Measurements from ENCODE around the gene HDAC1.
"Not testable (repeated sequence)": the region's sequence is repeated elsewhere in the genome, so short reads cannot be mapped to it uniquely, and the experiment has no call there.

Gene HDAC1

DNA sequence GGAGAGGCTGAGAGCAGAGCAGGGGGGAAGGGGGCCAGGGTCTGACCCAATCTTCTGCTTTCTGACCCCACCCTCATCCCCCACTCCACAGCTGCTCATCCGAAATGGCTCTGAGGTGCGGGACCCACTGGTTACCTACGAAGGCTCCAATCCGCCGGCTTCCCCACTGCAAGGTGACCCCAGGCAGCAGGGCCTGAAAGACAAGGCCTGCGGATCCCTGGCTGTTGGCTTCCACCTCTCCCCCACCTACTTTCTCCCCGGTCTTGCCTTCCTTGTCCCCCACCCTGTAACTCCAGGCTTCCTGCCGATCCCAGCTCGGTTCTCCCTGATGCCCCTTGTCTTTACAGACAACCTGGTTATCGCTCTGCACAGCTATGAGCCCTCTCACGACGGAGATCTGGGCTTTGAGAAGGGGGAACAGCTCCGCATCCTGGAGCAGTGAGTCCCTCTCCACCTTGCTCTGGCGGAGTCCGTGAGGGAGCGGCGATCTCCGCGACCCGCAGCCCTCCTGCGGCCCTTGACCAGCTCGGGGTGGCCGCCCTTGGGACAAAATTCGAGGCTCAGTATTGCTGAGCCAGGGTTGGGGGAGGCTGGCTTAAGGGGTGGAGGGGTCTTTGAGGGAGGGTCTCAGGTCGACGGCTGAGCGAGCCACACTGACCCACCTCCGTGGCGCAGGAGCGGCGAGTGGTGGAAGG, 17.1 kb upstream of the HDAC1 start:
- no peak for DNase-seq

DNA sequence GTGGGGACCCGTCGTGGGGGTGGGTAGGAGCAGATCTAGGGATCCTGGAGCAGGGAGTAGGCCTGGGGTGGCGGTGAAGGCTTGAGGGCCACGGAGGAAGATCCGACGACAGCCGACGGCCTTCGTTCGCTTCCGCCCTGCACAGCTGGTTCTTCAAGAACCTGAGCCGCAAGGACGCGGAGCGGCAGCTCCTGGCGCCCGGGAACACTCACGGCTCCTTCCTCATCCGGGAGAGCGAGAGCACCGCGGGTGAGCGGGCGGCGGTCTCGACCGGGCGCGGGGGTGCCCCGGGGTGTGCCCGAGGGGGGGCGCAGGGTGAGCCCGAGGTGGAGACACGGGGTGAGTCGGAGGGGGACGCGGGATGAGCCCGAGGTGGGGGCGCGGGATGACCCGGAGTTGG, 16.5 kb upstream of the HDAC1 start:
- no peak for DNase-seq

DNA sequence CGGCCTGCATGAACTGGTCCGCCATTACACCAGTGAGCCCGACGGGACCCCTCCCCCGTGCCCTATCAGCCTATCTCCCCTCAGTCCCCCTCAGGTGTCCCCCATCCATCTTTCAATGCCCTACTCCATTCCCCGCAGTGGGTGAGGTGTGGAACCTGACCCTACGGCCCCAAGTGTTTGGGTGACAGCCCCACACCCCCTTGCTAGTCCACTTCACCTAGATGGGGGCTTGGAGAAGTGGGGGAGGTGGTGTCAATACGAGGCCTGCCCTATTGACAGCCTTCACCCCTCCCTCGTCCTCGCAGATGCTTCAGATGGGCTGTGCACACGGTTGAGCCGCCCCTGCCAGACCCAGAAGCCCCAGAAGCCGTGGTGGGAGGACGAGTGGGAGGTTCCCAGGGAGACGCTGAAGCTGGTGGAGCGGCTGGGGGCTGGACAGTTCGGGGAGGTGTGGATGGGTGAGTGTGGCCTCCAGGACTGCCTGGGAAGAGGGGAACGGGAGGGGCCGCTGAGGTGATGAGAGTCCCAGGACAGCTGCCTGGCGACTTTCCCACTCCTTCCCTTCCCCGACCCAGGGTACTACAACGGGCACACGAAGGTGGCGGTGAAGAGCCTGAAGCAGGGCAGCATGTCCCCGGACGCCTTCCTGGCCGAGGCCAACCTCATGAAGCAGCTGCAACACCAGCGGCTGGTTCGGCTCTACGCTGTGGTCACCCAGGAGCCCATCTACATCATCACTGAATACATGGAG, 15.7 kb upstream of the HDAC1 start:
- DNase-seq = no peak

DNA sequence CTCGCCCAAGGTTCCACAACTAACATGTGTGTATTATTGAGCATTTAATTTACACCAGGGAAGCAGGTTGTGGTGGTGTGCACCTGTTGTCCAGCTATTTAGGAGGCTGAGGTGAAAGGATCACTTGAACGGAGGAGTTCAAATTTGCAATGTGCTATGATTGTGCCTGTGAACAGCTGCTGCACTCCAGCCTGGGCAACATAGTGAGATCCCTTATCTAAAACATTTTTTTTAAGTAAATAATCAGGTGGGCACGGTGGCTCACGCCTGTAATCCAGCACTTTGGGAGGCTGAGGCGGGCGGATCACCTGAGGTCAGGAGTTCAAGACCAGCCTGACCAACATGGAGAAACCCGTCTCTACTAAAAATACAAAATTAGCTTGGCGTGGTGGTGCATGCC, 7.1 kb upstream of the HDAC1 start:
- not testable (repeated sequence) for DNase-seq

DNA sequence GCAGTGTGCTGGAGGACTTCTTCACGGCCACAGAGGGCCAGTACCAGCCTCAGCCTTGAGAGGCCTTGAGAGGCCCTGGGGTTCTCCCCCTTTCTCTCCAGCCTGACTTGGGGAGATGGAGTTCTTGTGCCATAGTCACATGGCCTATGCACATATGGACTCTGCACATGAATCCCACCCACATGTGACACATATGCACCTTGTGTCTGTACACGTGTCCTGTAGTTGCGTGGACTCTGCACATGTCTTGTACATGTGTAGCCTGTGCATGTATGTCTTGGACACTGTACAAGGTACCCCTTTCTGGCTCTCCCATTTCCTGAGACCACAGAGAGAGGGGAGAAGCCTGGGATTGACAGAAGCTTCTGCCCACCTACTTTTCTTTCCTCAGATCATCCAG, 6.2 kb upstream of the HDAC1 start:
- DNase-seq = no peak

DNA sequence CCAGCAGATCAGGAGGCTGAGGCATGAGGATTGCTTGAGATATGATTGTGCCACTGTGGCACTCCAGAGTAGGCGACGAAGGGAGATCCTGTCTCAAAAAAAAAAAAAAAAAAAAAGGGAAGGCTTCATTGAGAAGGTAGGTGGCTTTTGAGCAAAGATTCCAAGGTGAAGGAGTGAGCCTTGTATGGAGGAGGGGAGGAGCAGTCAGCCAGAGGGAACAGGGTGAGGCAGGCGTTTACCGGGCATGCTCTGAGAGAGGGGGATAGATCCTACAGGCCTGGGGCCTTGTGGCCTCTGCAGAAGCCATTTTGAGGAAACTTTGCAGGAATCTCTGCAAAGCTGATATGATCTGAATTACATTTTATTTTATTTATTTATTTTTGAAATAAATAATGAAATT, 5.1 kb upstream of the HDAC1 start:
- no peak for DNase-seq

DNA sequence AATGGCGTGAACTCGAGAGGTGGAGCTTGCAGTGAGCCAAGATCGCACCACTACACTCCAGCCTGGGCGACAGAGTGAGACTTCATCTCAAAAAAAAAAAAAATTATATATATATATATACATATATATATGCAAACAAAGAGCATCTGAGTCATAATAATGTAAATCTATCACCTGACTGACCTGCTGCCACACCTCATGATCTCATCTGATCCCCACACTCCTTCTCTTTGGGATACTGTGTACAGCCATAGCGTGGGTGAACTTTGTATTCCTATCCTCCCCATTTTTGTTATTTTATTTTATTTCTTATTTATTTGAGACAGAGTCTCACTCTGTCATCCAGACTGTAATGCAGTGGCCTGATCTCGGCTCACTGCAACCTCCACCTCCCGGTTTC, 2.6 kb upstream of the HDAC1 start:
- no peak for DNase-seq

DNA sequence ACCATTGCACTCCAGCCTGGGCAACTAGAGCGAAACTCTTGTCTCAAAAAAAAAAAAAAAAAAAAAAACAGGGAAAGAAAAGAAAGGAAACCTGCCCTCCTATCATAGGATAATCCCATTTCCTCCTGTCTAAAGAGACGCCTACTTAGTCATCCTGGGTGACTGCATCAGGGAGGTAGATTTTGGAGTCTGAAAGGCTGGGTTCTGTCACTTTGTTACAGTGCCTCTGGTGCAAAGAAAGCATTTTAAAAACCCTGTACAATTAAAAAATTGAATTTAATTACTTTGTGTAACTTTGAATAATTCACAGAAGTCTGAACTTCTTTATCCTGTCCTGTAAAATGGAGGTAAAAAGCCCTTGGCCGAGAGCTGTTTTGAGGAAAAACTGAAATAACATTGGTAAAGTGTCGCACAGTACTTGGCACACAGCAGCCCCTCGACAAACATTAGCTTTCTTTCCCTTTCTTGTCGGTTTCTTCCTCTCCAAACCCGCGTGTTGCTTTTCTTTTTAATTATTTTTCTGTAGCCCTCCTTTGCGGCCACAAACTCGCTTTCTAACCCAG, 657 bp upstream of the HDAC1 start:
- DNase-seq = no peak

DNA sequence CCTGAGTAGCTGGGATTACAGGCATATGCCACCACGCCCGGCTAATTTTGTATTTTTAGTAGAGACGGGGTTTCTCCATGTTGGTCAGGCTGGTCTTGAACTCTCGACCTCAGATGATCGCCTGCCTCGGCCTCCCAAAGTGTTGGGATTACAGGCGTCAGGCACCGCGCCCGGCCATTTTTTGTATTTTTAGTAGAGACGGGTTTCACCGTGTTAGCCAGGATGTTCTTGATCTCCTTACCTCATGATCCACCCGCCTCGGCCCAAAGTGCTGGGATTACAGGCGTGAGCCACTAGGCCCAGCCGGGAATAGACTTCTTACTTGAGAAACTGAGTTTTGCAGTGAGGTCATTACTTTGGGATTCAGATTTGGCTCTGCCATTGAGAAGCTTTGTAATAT, 6.3 kb downstream of the HDAC1 start:
- not testable (repeated sequence) for DNase-seq

DNA sequence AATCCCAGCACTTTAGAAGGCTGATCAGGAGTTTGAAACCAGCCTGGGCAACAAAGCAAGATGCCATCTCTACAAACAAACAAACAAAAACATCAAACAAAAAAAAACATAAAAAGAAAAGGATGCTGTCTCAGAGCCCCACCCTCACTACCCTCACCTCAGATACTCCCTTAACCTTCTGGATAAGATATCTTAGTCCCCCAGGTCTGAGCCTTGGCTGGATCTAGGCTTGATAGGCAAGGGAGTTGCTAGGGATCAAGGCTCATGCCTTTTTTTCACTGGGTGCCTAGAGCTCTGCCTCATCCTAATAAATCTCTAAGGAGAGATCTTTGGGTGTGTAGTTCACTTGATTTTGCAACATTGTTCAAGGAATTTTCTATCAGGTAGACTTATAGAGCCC, 7.4 kb downstream of the HDAC1 start:
- DNase-seq = no peak

DNA sequence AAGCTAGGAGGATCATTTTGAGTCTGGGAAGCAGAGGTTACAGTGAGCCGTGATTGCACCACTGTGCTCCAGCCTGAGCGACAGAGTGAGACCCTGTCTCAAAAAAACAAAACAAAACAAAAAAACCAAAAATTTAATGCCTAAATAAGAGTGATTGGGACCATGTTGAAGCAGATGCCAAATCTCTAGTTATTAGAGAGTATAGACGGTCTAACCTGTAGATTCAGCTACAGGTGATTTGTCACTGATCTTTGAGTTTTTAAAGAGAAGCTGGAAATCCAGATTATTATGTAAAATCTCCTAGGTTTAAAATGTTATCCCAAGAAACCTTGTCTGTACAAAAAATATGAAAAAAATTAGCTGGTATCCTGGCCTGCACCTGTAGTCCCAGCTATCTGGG, 11.5 kb downstream of the HDAC1 start:
- DNase-seq = no peak

DNA sequence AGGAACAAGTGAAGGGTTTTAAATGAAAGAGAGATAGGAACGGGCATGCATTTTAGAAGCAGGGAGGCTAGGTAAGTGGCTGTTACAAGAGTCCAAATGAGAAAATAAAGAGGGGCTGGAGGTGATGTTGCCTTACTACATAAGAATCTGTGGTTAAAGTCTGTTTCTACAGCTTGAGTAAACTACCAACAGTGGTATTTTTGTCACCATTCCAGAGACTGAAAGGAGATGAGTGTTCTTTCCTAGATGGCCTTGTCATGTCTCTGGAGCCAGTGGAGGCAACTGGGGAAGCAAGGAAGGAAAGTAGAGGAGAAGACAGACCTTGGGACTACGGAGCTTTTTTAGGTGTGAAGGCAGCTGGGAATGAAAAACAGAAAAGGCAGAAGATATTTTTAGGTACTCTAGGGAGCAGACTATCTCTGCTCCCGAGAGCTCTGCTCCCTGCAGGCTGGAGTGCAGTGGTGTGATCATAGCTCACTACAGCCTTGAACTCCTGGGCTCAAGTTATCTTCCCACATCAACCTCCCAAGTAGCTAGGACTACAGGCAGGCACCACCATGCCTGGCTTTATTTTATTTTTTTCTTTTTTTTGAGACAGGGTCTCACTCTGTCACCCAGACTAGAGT, 12.2 kb downstream of the HDAC1 start:
- no peak for DNase-seq

DNA sequence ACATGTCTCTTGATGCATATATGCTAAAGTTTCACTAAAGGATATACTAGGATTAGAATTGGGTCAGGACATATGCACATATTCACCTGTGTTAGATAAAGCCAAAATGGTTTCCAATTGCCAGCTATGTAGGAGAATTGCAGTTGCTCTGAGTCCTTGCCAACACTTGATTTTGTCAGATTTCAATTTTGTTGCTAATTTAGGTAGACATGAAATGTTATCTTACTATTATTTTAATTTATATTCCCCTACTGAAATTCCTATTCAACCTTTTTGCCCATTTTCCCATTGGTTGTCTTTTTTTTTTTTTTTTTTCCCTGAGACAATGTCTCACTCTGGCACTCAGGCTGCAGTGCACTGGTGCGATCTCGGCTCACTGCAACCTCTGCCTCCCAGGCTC, 13.4 kb downstream of the HDAC1 start:
- no peak for DNase-seq

DNA sequence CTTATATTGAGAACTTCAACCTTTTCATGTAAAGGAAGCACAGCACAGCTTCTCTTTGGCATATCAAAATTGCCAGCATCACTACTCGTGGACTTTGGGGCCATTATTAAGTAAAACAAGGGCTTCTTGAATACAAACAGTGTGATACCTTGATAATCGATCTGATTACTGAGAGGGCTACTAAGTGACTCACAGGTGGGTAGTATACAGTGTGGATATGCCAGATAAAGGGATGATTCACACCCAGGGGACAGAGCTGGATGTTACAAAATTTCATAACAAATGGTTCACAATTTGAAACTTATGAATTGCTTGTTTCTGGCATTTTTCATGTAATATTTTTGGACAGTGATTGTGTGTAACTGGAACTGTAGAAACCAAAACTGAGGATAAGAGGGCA, 15.4 kb downstream of the HDAC1 start:
- DNase-seq = no peak

DNA sequence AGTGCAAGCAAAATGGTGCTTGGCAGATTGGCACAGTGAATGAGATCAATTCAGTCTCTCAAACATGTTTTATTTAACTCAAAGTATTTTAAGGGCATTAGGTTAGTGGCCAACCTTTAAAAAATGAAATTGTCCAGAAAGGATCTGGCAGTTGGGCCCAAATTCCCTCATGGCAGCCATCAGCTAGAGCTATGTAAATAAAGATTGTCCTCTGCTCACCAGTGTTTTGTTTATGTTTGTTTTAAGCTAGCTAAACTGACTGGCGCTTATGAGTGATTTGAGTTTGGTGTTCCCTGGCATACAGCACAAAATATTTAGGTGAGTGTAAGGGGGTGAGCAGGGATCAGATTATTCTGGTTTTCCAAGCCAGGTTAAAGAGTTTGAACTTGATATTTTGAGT, 18.1 kb downstream of the HDAC1 start:
- no peak for DNase-seq

DNA sequence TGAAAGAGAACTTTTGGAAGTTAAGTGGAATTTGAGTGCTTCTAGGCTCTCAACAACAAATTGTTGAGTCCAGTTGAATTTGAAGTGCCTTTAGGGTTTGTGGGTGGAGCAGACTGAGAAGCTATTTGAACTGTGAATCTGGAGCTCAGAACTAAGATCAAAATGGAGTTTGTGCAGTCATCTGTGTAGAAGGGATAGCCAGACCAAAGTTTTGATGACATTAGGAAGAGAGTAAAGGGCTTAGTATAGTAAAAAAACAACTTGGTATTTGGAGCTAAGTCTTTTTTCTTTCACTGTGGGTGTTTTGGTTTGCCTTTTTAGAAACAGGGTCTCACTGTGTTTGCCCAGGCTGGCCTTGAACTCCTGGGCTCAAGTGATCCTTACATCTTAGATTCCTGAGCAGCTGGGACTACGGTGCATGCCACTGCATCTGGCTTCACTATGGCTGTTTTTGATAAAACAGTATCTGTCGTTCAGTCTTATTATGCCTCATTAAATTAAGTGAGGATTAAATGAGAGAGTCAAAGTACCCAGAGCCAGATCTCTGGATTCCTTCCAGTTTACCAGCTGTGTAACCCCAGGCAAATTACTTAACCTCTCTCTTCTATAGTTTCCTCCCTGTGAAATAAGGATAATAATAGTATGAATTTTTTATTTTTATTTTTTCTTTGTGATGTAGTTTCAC, 20.0 kb downstream of the HDAC1 start:
- DNase-seq = no peak

DNA sequence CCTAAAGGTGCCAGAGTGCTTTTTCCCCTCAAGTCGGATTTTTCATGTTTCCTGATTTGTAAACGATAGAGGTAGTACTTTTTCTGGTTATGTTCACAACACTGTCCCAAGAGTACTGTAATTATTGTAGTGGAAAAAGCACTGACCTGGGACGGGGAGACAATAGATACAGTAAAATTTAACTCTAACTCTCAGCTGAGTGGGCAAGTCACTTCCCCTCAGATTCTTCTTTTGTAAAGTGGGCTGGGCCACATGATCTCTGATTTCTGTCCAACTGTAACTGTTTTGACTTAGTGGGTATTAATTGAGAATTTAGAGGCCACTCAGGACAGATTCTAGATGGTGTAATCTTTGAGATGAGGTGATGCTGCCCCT, 25.0 kb downstream of the HDAC1 start:
- no peak for DNase-seq

DNA sequence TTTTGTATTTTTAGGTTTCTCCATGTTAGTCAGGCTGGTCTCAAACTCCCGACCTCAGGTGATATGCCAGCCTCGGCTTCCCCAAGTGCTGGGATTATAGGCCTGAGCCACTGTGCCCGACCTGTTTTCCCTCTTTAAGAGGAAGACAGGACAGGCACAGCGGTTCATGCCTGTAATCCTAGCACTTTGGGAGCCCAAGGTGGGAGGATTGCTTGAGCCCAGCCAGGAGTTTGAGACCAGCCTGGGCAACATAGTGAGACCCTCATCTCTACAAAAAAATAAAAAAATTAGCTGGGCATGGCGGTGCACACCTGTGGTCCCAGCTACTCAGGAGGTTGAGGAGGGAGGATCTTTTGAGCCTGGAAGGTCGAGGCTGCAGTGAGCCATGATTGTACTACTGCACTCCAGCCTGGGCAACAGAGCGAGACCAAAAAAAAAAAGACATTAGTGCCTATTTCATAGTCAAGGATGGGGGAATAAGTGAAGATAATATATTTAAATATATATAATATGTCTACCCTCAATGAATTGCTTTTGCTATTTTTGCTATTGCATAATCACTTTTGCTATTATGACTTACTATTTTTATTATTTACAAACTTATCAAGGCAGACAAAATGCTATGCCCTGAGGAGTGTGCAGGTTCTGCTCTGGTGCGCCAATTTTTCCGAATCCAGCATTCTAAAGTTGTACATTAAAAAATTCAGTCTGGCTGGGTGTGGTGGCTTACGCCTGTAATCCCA, 26.4 kb downstream of the HDAC1 start:
- DNase-seq = no peak

DNA sequence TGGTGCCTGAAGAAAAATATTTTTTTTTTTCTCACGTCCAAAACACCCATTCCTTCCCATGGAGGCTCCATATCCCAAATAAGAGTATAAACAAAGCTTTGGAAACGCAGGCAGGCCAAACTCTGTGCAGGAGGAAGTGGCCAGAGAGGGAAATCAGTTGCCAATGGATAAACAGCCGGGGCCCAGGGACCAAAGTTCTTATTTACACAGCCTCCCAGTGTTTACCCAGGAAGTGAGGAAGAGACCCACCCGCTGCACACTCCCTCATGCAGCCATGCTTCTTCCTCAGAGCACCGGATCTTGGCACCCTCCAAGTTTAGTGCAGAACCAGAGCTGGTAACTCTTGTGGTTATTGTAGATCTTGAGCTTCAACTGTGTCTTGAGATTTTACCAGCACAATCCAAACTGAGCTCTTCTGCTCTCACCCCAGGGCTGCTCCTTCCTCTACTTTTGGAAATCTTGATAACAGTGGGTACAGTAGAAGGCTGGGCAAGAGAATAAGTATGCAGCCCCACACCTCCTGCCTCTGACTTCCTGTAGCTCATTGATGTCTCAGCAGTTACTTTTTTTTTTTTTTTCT, 29.9 kb downstream of the HDAC1 start:
- DNase-seq = no peak

DNA sequence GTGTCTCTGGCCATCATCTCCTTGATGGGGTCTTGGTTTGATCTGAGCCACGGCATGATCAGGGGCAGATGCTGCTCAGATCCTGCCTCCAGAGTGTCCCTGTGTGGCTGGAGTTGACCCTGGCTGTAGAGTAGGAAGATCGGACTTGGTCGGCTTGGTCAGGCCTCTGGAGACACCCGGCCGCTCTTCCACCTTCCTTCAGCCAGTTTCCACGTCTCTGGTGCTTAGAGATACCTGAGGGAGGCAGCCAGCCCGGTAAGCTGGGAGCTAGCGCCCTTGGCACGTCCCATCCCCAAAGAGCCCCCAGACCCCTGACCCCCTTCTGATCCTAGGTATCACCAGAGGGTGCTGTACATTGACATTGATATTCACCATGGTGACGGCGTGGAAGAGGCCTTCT, 35.3 kb downstream of the HDAC1 start:
- no peak for DNase-seq

DNA sequence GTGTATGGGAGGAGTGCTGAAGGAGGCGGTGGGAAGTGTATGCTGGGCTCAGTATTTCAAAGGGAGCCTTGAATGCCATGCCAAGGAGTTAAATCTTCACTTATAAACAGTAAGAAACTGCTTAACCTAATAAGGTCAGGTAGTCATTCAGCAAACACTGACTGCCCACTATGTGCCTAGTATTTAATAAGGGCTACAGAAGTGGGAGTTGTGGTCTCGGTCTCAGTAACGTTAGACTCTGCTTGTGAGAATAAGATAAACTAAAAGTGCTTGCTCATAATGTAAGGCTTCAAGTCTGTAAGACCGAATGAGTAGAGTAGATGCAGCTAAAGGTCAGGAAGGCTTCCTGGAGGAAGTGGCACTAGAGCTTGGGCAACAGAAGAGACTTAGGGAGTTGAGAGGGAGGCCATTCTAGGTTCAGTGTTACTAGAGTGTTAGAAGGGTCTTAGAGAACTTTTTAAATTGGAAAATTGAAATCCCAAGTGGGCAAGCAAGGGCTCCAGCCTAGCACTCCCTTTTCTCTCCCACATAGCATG, 38.1 kb downstream of the HDAC1 start:
- no peak for DNase-seq

DNA sequence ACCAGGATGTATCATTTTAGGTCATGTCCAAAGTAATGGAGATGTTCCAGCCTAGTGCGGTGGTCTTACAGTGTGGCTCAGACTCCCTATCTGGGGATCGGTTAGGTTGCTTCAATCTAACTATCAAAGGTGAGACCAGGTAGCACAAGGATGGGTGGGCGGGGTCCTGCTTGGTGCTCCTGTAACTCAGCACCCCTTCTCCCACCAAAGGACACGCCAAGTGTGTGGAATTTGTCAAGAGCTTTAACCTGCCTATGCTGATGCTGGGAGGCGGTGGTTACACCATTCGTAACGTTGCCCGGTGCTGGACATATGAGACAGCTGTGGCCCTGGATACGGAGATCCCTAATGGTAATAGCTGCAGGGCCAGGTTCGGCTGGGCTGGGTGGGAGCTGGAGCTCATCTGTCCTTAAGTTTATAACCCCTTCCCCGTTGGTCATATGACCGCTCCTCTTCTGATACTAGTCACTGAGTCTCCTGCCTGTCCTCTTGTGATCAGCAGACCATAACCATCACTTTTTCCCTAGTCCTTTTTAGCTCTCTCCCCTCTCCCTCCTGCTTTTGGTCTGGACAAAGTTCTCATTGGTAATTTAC, 38.8 kb downstream of the HDAC1 start:
- no peak for DNase-seq
